Hepatocyte (in vitro differentiated cells): ENCODE data around the gene FBP1. TPM values are rescaled to one million over a fixed set of nuclear protein-coding genes. Genes with fewer than 3 reads are reported as not detected.

Experiments
- DNase-seq: peaks from one replicate; pipeline ENCODE4 v3.0.0-alpha.2; 2016; ENCODE audit warnings: low spot score
- H2AFZ ChIP-seq: fragments of 200-600 bp; sonication (generic); 2 replicates; pipeline ENCODE4 v1.6.0; 2016; ENCODE audit warnings: antibody characterized with exemption, mild to moderate bottlenecking
- H3K27ac ChIP-seq: fragments of 200-600 bp; sonication (generic); 2 replicates; pipeline ENCODE4 v1.5.1; 2016; ENCODE audit warnings: mild to moderate bottlenecking
- H3K27me3 ChIP-seq: fragments of 200-600 bp; sonication (generic); 2 replicates; pipeline ENCODE4 v1.6.1; 2016
- H3K36me3 ChIP-seq: fragments of 200-600 bp; sonication (generic); replicated peaks from 2 replicates; pipeline ENCODE4 v1.5.1; 2016; ENCODE audit warnings: low read depth; ENCODE audit not compliant: insufficient read depth
- H3K4me1 ChIP-seq: fragments of 200-600 bp; sonication (generic); 2 replicates; pipeline ENCODE4 v1.5.1; 2016; ENCODE audit warnings: mild to moderate bottlenecking, moderate library complexity; ENCODE audit not compliant: insufficient read depth
- H3K4me2 ChIP-seq: fragments of 200-600 bp; sonication (generic); 2 replicates; pipeline ENCODE4 v1.6.0; 2016
- H3K4me3 ChIP-seq: fragments of 200-600 bp; sonication (generic); 2 replicates; pipeline ENCODE4 v1.5.1; 2016; ENCODE audit warnings: mild to moderate bottlenecking
- H3K79me2 ChIP-seq: fragments of 200-600 bp; sonication (generic); 2 replicates; pipeline ENCODE4 v1.6.0; 2017; ENCODE audit warnings: mild to moderate bottlenecking
- H3K9me2 ChIP-seq: fragments of 200-600 bp; sonication (generic); replicated peaks from 2 replicates; pipeline ENCODE4 v1.6.0; 2017; ENCODE audit warnings: mild to moderate bottlenecking; ENCODE audit not compliant: insufficient read depth
- H3K9me3 ChIP-seq: fragments of 200-600 bp; sonication (generic); 2 replicates; pipeline ENCODE4 v1.5.1; 2016; ENCODE audit warnings: low read depth, mild to moderate bottlenecking
- H4K20me1 ChIP-seq: fragments of 200-600 bp; sonication (generic); 2 replicates; pipeline ENCODE4 v1.6.0; 2016; ENCODE audit warnings: mild to moderate bottlenecking; ENCODE audit not compliant: insufficient read depth, poor library complexity, severe bottlenecking
- CTCF ChIP-seq: fragments of 200-600 bp; sonication (generic); IDR thresholded peaks from 2 replicates; pipeline ENCODE4 v1.5.1; 2016; ENCODE audit warnings: antibody characterized with exemption, mild to moderate bottlenecking; ENCODE audit not compliant: poor library complexity
- EZH2 ChIP-seq: fragments of 200-600 bp; sonication (generic); IDR thresholded peaks from 2 replicates; pipeline ENCODE4 v1.6.1; 2016; ENCODE audit warnings: antibody characterized with exemption, mild to moderate bottlenecking, borderline replicate concordance
- EZH2phosphoT487 ChIP-seq: fragments of 200-600 bp; sonication (generic); IDR thresholded peaks from one replicate; pipeline ENCODE4 v1.6.1; 2018; ENCODE audit warnings: antibody characterized with exemption, mild to moderate bottlenecking, low read depth, moderate library complexity; ENCODE audit not compliant: unreplicated experiment, severe bottlenecking
- WGBS: methylation state at CpG from one replicate; pipeline ENCODE4 v1.1.6; 2016; ENCODE audit warnings: low lambda C conversion rate; ENCODE audit errors: missing lambda C conversion rate; 5-methylcytosine and 5-hydroxymethylcytosine counted together
- polyA plus RNA-seq: library from polyadenylated mRNA; unstranded; fragments of >200 nt; fragmentation: Nextera tagmentation; extraction: Ambion mirVana; gene quantifications from 2 replicates; pipeline ENCODE4 v1.2.1, GENCODE V29; 2016
- total RNA-seq: library from RNA; depleted of rRNA; stranded (reverse); fragments of >200 nt; gene quantifications from 2 replicates; pipeline ENCODE4 v1.2.3, GENCODE V29; 2014

Gene FBP1
- total and polyA plus RNA-seq, 2 experiments from 2014 or later = 31.2 to 65.3 TPM

GRCh38 chr9:94612071-94612470 is 27.2 kb downstream of the FBP1 start:
- 82% methylated on average over 7 of the region's 7 CpGs for WGBS

GRCh38 chr9:94611638-94612068 is 27.7 kb downstream of the FBP1 start:
- no peaks in the 10 kb centered on the region for H3K27me3 ChIP-seq
- no peak for TF ChIP-seq CTCF
- TF ChIP-seq EZH2phosphoT487 = no peak
- no peak for TF ChIP-seq EZH2
- H3K9me3 ChIP-seq = no peaks in the 10 kb centered on the region
- H3K36me3 ChIP-seq = no peaks in the 10 kb centered on the region
- H3K4me2 ChIP-seq = no peak overlapping the region
- H3K9me2 ChIP-seq = no peaks in the 10 kb centered on the region
- no peak overlapping the region for H2AFZ ChIP-seq
- no peak overlapping the region for H3K4me3 ChIP-seq
- no peak for DNase-seq
- no peak overlapping the region for H3K27ac ChIP-seq
- H4K20me1 ChIP-seq = no peaks in the 10 kb centered on the region
- H3K79me2 ChIP-seq = no peaks in the 10 kb centered on the region
- peaks cover 21% of the 10 kb centered on the region for H3K4me1 ChIP-seq
- WGBS = 94% methylated on average over 3 of the region's 3 CpGs

More at GRCh38 chr9:94612071-94612470, 27.2 kb downstream of the FBP1 start:
- H3K36me3 ChIP-seq = no peaks in the 10 kb centered on the region
- TF ChIP-seq CTCF = no peak
- TF ChIP-seq EZH2 = no peak
- TF ChIP-seq EZH2phosphoT487 = no peak
- H3K9me3 ChIP-seq = no peaks in the 10 kb centered on the region
- H3K27ac ChIP-seq = no peak overlapping the region
- no peaks in the 10 kb centered on the region for H3K9me2 ChIP-seq
- H4K20me1 ChIP-seq = no peaks in the 10 kb centered on the region
- no peak overlapping the region for H2AFZ ChIP-seq
- H3K4me3 ChIP-seq = no peak overlapping the region
- no peaks in the 10 kb centered on the region for H3K79me2 ChIP-seq
- DNase-seq = no peak
- no peaks in the 10 kb centered on the region for H3K27me3 ChIP-seq
- H3K4me1 ChIP-seq = peaks cover 21% of the 10 kb centered on the region
- H3K4me2 ChIP-seq = no peak overlapping the region

GRCh38 chr9:94610181-94610606 is 29.1 kb downstream of the FBP1 start:
- no peaks in the 10 kb centered on the region for H3K36me3 ChIP-seq
- H3K9me3 ChIP-seq = no peaks in the 10 kb centered on the region
- H3K4me1 ChIP-seq = peaks cover 21% of the 10 kb centered on the region
- no peaks in the 10 kb centered on the region for H4K20me1 ChIP-seq
- peak overlapping the region; percentile 83 for H3K27ac ChIP-seq
- H3K9me2 ChIP-seq = no peaks in the 10 kb centered on the region
- DNase-seq = no peak
- TF ChIP-seq CTCF = no peak
- TF ChIP-seq EZH2phosphoT487 = no peak
- no peak for TF ChIP-seq EZH2
- H2AFZ ChIP-seq = no peak overlapping the region
- no peaks in the 10 kb centered on the region for H3K79me2 ChIP-seq
- no peak overlapping the region for H3K4me2 ChIP-seq
- H3K4me3 ChIP-seq = no peak overlapping the region
- H3K27me3 ChIP-seq = no peaks in the 10 kb centered on the region
- WGBS = 53% methylated on average over 6 of the region's 6 CpGs

GRCh38 chr9:94607423-94607691 is 32.0 kb downstream of the FBP1 start:
- no peak for DNase-seq
- Histone ChIP-seq H3K36me3 (no peaks in the 10 kb centered on the region), H3K27me3 (no peaks in the 10 kb centered on the region), H3K27ac (peak overlapping the region; percentile 83), H3K9me2 (no peaks in the 10 kb centered on the region), H3K9me3 (no peaks in the 10 kb centered on the region), H4K20me1 (no peaks in the 10 kb centered on the region), H3K4me1 (peaks cover 38% of the 10 kb centered on the region), H3K4me2 (peak overlapping the region; percentile 69), H3K4me3 (no peak overlapping the region), H2AFZ (no peak overlapping the region), H3K79me2 (no peaks in the 10 kb centered on the region)
- TF ChIP-seq EZH2 (no peak), EZH2phosphoT487 (no peak), CTCF (no peak)
- WGBS = 80% methylated on average over 8 of the region's 8 CpGs
